Sigmoid colon (tissue), 4 donors: Measurements from ENCODE around the gene COA1.

Experiments used
- CTCF ChIP-seq, 4 experiments: fragments of 450-650 bp in 3 of 4; fragments of 200-600 bp in 1 of 4; IDR thresholded peaks; one replicate each; pipeline ENCODE4 v1.5.1; 2016 to 2019; ENCODE audit warnings: antibody characterized with exemption in 4 of 4, mild to moderate bottlenecking in 3 of 4, moderate library complexity in 2 of 4
- POLR2A ChIP-seq, 2 donors: fragments of 450-650 bp; IDR thresholded peaks; one replicate each; pipeline ENCODE4 v1.6.1; 2016; ENCODE audit warnings: antibody characterized with exemption in 2 of 2, mild to moderate bottlenecking in 2 of 2, moderate library complexity in 2 of 2
- POLR2AphosphoS5 ChIP-seq, 4 donors: sonication (generic); formaldehyde crosslinking; IDR thresholded peaks; one replicate each; pipeline ENCODE4 v1.6.1; 2017; ENCODE audit warnings: antibody characterized with exemption in 4 of 4

- no peak for TF ChIP-seq CTCF (IDR thresholded peaks at IDR 0.05)
- no peak for TF ChIP-seq POLR2A (IDR thresholded peaks at IDR 0.05)
- no peak for TF ChIP-seq POLR2AphosphoS5 (IDR thresholded peaks at IDR 0.05)
These were observed 69.2 kb downstream of the COA1 start for GRCh38 chr7:43660141-43660540.
